GM12875 (cell line): Measurements from ENCODE around the gene CALML6.
A peak's percentile ranks its signal among the peaks of the same experiment; 100 is the strongest.

Experiments used
- H3K4me3 ChIP-seq: one replicate; pipeline ENCODE4 v1.5.1; 2011; ENCODE audit warnings: low read depth, low read length, control low read depth
- TF ChIP-seq, protein P1 (sequence below): IDR thresholded peaks from 2 replicates; pipeline ENCODE4 v1.5.1; 2011; ENCODE audit warnings: low read depth, mild to moderate bottlenecking, control low read depth, inconsistent platforms, low read length, moderate library complexity, borderline replicate concordance; ENCODE audit not compliant: insufficient read depth

Gene CALML6

GRCh38 chr1:1959459-1959839 is 44.4 kb downstream of the CALML6 start:
- no peak overlapping the region for H3K4me3 ChIP-seq
- TF ChIP-seq, protein P1, sequence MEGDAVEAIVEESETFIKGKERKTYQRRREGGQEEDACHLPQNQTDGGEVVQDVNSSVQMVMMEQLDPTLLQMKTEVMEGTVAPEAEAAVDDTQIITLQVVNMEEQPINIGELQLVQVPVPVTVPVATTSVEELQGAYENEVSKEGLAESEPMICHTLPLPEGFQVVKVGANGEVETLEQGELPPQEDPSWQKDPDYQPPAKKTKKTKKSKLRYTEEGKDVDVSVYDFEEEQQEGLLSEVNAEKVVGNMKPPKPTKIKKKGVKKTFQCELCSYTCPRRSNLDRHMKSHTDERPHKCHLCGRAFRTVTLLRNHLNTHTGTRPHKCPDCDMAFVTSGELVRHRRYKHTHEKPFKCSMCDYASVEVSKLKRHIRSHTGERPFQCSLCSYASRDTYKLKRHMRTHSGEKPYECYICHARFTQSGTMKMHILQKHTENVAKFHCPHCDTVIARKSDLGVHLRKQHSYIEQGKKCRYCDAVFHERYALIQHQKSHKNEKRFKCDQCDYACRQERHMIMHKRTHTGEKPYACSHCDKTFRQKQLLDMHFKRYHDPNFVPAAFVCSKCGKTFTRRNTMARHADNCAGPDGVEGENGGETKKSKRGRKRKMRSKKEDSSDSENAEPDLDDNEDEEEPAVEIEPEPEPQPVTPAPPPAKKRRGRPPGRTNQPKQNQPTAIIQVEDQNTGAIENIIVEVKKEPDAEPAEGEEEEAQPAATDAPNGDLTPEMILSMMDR = no peak

GRCh38 chr1:1959840-1960479 is 44.9 kb downstream of the CALML6 start:
- TF ChIP-seq, protein P1 = peak; percentile 86

DNA sequence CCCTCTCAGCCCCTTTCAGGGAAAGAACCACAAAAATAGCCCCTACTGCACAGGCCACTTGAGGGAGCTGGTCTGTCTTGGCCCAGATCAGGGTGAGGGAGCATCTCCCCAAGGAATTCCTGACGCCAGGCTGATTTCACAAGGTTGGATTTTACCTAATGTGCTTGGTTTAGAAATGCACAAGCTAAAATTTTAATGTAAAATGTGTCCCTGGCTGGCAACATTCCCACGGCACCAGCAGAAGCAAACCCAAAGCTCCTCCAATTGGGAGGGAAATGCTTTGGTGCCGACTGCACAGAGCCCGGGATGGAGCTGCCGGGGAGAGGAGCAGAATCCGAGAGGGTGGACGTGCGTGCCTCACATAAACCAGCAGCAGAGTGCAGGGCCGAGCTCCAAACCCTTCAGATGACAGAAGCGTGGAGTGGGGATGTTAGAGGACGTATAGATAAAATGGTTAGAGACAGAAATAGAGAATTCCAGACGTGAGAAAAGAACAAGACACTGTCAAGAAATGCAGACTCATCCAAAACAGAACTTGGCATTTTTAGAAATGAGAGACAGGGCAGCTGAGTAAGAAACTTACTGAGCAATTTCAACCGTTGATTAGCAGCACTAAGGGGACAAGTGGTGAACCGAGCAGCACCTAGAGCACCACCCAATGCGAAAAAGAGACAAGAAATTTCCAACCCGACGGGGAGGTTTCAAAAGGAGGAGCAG is 45.6 kb downstream of the CALML6 start:
- TF ChIP-seq, protein P1 = no peak
- H3K4me3 ChIP-seq = no peak overlapping the region

More at GRCh38 chr1:1959840-1960479, 44.9 kb downstream of the CALML6 start:
- no peak overlapping the region for H3K4me3 ChIP-seq

DNA sequence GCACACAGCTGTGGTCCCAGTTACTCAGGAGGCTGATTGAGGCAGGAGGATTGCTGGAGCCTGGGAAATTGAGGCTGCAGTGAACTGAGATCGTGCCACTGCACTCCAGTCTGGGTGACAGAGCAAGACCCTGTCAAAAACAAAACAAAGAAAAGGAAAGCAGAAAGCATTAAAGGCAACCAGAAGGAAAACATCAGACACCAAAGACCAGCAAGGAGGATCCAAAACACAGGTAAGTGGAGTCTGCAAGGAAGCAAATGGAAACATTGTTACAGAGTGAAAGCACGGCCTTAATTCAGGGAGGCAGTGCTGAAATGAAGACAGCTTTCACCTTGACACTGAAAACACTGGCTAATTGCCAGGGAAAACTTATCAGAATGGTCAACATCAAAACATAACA is 47.7 kb downstream of the CALML6 start:
- H3K4me3 ChIP-seq = no peak overlapping the region
- TF ChIP-seq, protein P1 = no peak

DNA sequence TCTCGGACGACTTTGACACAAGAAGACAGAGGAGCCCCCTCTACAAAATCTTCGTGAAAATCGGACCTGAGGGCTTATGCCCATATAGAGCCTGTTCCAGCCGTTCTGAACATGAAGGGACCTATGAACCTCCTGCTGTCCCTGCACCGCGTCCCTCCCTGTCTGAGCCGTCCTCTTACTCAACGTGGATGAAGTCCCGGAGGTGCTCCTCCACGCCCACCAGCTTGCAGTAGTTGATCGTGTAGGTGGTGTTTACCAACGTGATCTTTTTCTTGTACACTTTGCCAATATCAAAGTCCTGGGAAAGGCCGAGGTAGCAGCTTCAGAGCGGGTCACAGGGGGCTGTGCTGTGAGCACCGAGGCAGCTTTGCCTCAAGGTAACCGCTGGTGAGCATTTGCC is 48.5 kb downstream of the CALML6 start:
- H3K4me3 ChIP-seq = no peak overlapping the region
- TF ChIP-seq, protein P1 = no peak

- TF ChIP-seq, protein P1 = no peak
- no peak overlapping the region for H3K4me3 ChIP-seq
These were observed 49.8 kb downstream of the CALML6 start for GRCh38 chr1:1964811-1965210.

GRCh38 chr1:1965546-1965945 is 50.5 kb downstream of the CALML6 start:
- TF ChIP-seq, protein P1 = no peak
- no peak overlapping the region for H3K4me3 ChIP-seq
